GM10266 (cell line): ENCODE results near the gene OR6S1.

Experiments
- DNase-seq: peaks from one replicate; pipeline ENCODE4 v3.0.0; 2012; ENCODE audit errors: extremely low spot score
- CTCF ChIP-seq: IDR thresholded peaks from 2 replicates; pipeline ENCODE4 v1.5.1; 2012; ENCODE audit warnings: mild to moderate bottlenecking, low read depth; ENCODE audit not compliant: control insufficient read depth, insufficient read depth; ENCODE audit errors: missing control alignments

OR6S1 gene

GRCh38 chr14:20680843-20681347 lies 39.4 kb upstream of the OR6S1 start:
- no peak for TF ChIP-seq CTCF
- peak; percentile 54 for DNase-seq

- no peak for TF ChIP-seq CTCF
- DNase-seq, result no peak
Observed at GRCh38 chr14:20680363-20680762, 38.9 kb upstream of the OR6S1 start.

GRCh38 chr14:20679907-20680306 lies 38.4 kb upstream of the OR6S1 start:
- no peak for TF ChIP-seq CTCF
- no peak for DNase-seq

- DNase-seq, result no peak
- no peak for TF ChIP-seq CTCF
Observed at GRCh38 chr14:20676072-20676471, 34.6 kb upstream of the OR6S1 start.

GRCh38 chr14:20675669-20676068 lies 34.2 kb upstream of the OR6S1 start:
- no peak for TF ChIP-seq CTCF
- DNase-seq, result no peak

GRCh38 chr14:20671597-20672283 lies 30.2 kb upstream of the OR6S1 start:
- no peak for DNase-seq
- no peak for TF ChIP-seq CTCF

DNA sequence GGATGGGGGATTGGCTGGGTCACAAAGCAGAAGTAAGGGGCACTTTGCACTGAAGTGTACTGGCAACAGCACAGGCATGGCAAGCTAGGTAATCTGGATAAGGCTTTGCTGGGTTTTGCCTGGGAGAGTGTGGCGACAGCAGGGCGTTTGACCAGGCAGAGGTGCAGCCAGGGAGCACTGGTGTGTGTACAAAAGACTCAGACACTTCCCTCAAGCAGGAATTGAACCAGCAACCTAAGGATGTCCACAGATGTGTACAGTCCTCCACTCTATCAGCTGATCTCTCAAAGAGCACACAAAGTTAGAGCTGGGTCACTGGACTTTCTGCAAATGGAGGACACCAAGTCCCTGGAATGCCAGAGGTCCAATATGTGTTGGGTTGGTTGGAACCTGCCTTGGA lies 27.5 kb upstream of the OR6S1 start:
- DNase-seq, result no peak
- no peak for TF ChIP-seq CTCF
